ENCODE results near the gene LSAMP.
A peak's percentile ranks its signal among the peaks of the same experiment; 100 is the strongest.

LSAMP gene

GRCh38 chr3:116166121-116166520 is 279.2 kb downstream of the LSAMP start:
- H3K36me3 ChIP-seq (ENCODE audit: control insufficient read depth in 2 of 2, insufficient read depth in 2 of 2, low read length in 2 of 2) = no peaks in the 10 kb centered on the region
- H3K4me3 ChIP-seq (ENCODE audit: low read length in 2 of 2) = no peak overlapping the region
- H3K27ac ChIP-seq (ENCODE audit: low read length) = no peak overlapping the region
- no peaks in the 10 kb centered on the region for H3K4me1 ChIP-seq (ENCODE audit: control insufficient read depth, insufficient read depth, low read length)
- H3K9ac ChIP-seq (ENCODE audit: low read length in 2 of 2) = no peak overlapping the region
- H3K27me3 ChIP-seq (ENCODE audit: control insufficient read depth in 1 of 2, insufficient read depth in 2 of 2, low read length in 2 of 2) = no peaks in the 10 kb centered on the region
- H3K9me3 ChIP-seq (ENCODE audit: control insufficient read depth in 2 of 2, low read length in 2 of 2) = no peaks in the 10 kb centered on the region

- H3K4me3 ChIP-seq (ENCODE audit: low read length in 2 of 2) = no peak overlapping the region
- H3K9me3 ChIP-seq (ENCODE audit: control insufficient read depth in 2 of 2, low read length in 2 of 2) = no peaks in the 10 kb centered on the region
- no peaks in the 10 kb centered on the region for H3K36me3 ChIP-seq (ENCODE audit: control insufficient read depth in 2 of 2, insufficient read depth in 2 of 2, low read length in 2 of 2)
- no peaks in the 10 kb centered on the region for H3K27me3 ChIP-seq (ENCODE audit: control insufficient read depth in 1 of 2, insufficient read depth in 2 of 2, low read length in 2 of 2)
- H3K27ac ChIP-seq (ENCODE audit: low read length) = no peak overlapping the region
- no peak overlapping the region for H3K9ac ChIP-seq (ENCODE audit: low read length in 2 of 2)
- H3K4me1 ChIP-seq (ENCODE audit: control insufficient read depth, insufficient read depth, low read length) = no peaks in the 10 kb centered on the region
These were observed 279.6 kb downstream of the LSAMP start for GRCh38 chr3:116165641-116166040.

- Histone ChIP-seq H3K27ac (ENCODE audit: low read length) (no peak overlapping the region), H3K36me3 (ENCODE audit: control insufficient read depth in 2 of 2, insufficient read depth in 2 of 2, low read length in 2 of 2) (no peaks in the 10 kb centered on the region), H3K4me1 (ENCODE audit: control insufficient read depth, insufficient read depth, low read length) (no peaks in the 10 kb centered on the region), H3K27me3 (ENCODE audit: control insufficient read depth in 1 of 2, insufficient read depth in 2 of 2, low read length in 2 of 2) (no peaks in the 10 kb centered on the region), H3K9me3 (ENCODE audit: control insufficient read depth in 2 of 2, low read length in 2 of 2) (no peaks in the 10 kb centered on the region), H3K4me3 (ENCODE audit: low read length in 2 of 2) (no peak overlapping the region), H3K9ac (ENCODE audit: low read length in 2 of 2) (no peak overlapping the region)
These were observed 280.2 kb downstream of the LSAMP start for GRCh38 chr3:116165135-116165534.

- Histone ChIP-seq H3K4me1 (ENCODE audit: control insufficient read depth, insufficient read depth, low read length) (no peaks in the 10 kb centered on the region), H3K27ac (ENCODE audit: low read length) (no peak overlapping the region), H3K4me3 (ENCODE audit: low read length in 2 of 2) (no peak overlapping the region), H3K9me3 (ENCODE audit: control insufficient read depth in 2 of 2, low read length in 2 of 2) (no peaks in the 10 kb centered on the region), H3K27me3 (ENCODE audit: control insufficient read depth in 1 of 2, insufficient read depth in 2 of 2, low read length in 2 of 2) (no peaks in the 10 kb centered on the region), H3K36me3 (ENCODE audit: control insufficient read depth in 2 of 2, insufficient read depth in 2 of 2, low read length in 2 of 2) (no peaks in the 10 kb centered on the region), H3K9ac (ENCODE audit: low read length in 2 of 2) (no peak overlapping the region)
These were observed 281.2 kb downstream of the LSAMP start for GRCh38 chr3:116164039-116164438.

GRCh38 chr3:116161575-116162525 is 283.4 kb downstream of the LSAMP start:
- Histone ChIP-seq H3K36me3 (ENCODE audit: control insufficient read depth in 2 of 2, insufficient read depth in 2 of 2, low read length in 2 of 2) (no peaks in the 10 kb centered on the region), H3K9ac (ENCODE audit: low read length in 2 of 2) (no peak overlapping the region), H3K4me1 (ENCODE audit: control insufficient read depth, insufficient read depth, low read length) (no peaks in the 10 kb centered on the region), H3K9me3 (ENCODE audit: control insufficient read depth in 2 of 2, low read length in 2 of 2) (no peaks in the 10 kb centered on the region), H3K27ac (ENCODE audit: low read length) (no peak overlapping the region), H3K27me3 (ENCODE audit: control insufficient read depth in 1 of 2, insufficient read depth in 2 of 2, low read length in 2 of 2) (no peaks in the 10 kb centered on the region), H3K4me3 (ENCODE audit: low read length in 2 of 2) (no peak overlapping the region)

GRCh38 chr3:116160594-116160993 is 284.7 kb downstream of the LSAMP start:
- Histone ChIP-seq H3K27me3 (ENCODE audit: control insufficient read depth in 1 of 2, insufficient read depth in 2 of 2, low read length in 2 of 2) (no peaks in the 10 kb centered on the region), H3K9me3 (ENCODE audit: control insufficient read depth in 2 of 2, low read length in 2 of 2) (no peaks in the 10 kb centered on the region), H3K36me3 (ENCODE audit: control insufficient read depth in 2 of 2, insufficient read depth in 2 of 2, low read length in 2 of 2) (no peaks in the 10 kb centered on the region), H3K27ac (ENCODE audit: low read length) (no peak overlapping the region), H3K4me3 (ENCODE audit: low read length in 2 of 2) (no peak overlapping the region), H3K9ac (ENCODE audit: low read length in 2 of 2) (no peak overlapping the region), H3K4me1 (ENCODE audit: control insufficient read depth, insufficient read depth, low read length) (no peaks in the 10 kb centered on the region)

- H3K4me3 ChIP-seq (ENCODE audit: low read length in 2 of 2) = no peak overlapping the region
- no peaks in the 10 kb centered on the region for H3K36me3 ChIP-seq (ENCODE audit: control insufficient read depth in 2 of 2, insufficient read depth in 2 of 2, low read length in 2 of 2)
- H3K27ac ChIP-seq (ENCODE audit: low read length) = no peak overlapping the region
- no peaks in the 10 kb centered on the region for H3K27me3 ChIP-seq (ENCODE audit: control insufficient read depth in 1 of 2, insufficient read depth in 2 of 2, low read length in 2 of 2)
- no peak overlapping the region for H3K9ac ChIP-seq (ENCODE audit: low read length in 2 of 2)
- no peaks in the 10 kb centered on the region for H3K9me3 ChIP-seq (ENCODE audit: control insufficient read depth in 2 of 2, low read length in 2 of 2)
- no peaks in the 10 kb centered on the region for H3K4me1 ChIP-seq (ENCODE audit: control insufficient read depth, insufficient read depth, low read length)
These were observed 289.4 kb downstream of the LSAMP start for GRCh38 chr3:116155841-116156240.

- H3K36me3 ChIP-seq (ENCODE audit: control insufficient read depth in 2 of 2, insufficient read depth in 2 of 2, low read length in 2 of 2) = no peaks in the 10 kb centered on the region
- H3K4me3 ChIP-seq (ENCODE audit: low read length in 2 of 2) = no peak overlapping the region
- no peaks in the 10 kb centered on the region for H3K9me3 ChIP-seq (ENCODE audit: control insufficient read depth in 2 of 2, low read length in 2 of 2)
- no peak overlapping the region for H3K9ac ChIP-seq (ENCODE audit: low read length in 2 of 2)
- no peaks in the 10 kb centered on the region for H3K27me3 ChIP-seq (ENCODE audit: control insufficient read depth in 1 of 2, insufficient read depth in 2 of 2, low read length in 2 of 2)
- no peak overlapping the region for H3K27ac ChIP-seq (ENCODE audit: low read length)
- no peaks in the 10 kb centered on the region for H3K4me1 ChIP-seq (ENCODE audit: control insufficient read depth, insufficient read depth, low read length)
These were observed 290.9 kb downstream of the LSAMP start for GRCh38 chr3:116154389-116154788.

GRCh38 chr3:116153174-116153573 is 292.1 kb downstream of the LSAMP start:
- H3K4me3 ChIP-seq (ENCODE audit: low read length in 2 of 2) = peak overlapping the region; percentile 47 to 52
- H3K36me3 ChIP-seq (ENCODE audit: control insufficient read depth in 2 of 2, insufficient read depth in 2 of 2, low read length in 2 of 2) = no peaks in the 10 kb centered on the region
- H3K9me3 ChIP-seq (ENCODE audit: control insufficient read depth in 2 of 2, low read length in 2 of 2) = no peaks in the 10 kb centered on the region
- no peaks in the 10 kb centered on the region for H3K27me3 ChIP-seq (ENCODE audit: control insufficient read depth in 1 of 2, insufficient read depth in 2 of 2, low read length in 2 of 2)
- H3K4me1 ChIP-seq (ENCODE audit: control insufficient read depth, insufficient read depth, low read length) = no peaks in the 10 kb centered on the region
- no peak overlapping the region for H3K27ac ChIP-seq (ENCODE audit: low read length)
- peak overlapping the region in 1 of 2 donors; percentile 2 for H3K9ac ChIP-seq (ENCODE audit: low read length in 2 of 2)

- Histone ChIP-seq H3K4me1 (ENCODE audit: control insufficient read depth, insufficient read depth, low read length) (no peaks in the 10 kb centered on the region), H3K27me3 (ENCODE audit: control insufficient read depth in 1 of 2, insufficient read depth in 2 of 2, low read length in 2 of 2) (no peaks in the 10 kb centered on the region), H3K36me3 (ENCODE audit: control insufficient read depth in 2 of 2, insufficient read depth in 2 of 2, low read length in 2 of 2) (no peaks in the 10 kb centered on the region), H3K9ac (ENCODE audit: low read length in 2 of 2) (no peak overlapping the region), H3K9me3 (ENCODE audit: control insufficient read depth in 2 of 2, low read length in 2 of 2) (peaks cover 0 to 3% of the 10 kb centered on the region in 2 donors), H3K27ac (ENCODE audit: low read length) (no peak overlapping the region), H3K4me3 (ENCODE audit: low read length in 2 of 2) (no peak overlapping the region)
These were observed 294.6 kb downstream of the LSAMP start for GRCh38 chr3:116150655-116151167.
